ENCODE results near the gene OTOG. TPM values are rescaled to one million over a fixed set of nuclear protein-coding genes. Genes with fewer than 3 reads are reported as not detected.

OTOG gene
- polyA plus RNA-seq, 1 experiment: not detected

DNA sequence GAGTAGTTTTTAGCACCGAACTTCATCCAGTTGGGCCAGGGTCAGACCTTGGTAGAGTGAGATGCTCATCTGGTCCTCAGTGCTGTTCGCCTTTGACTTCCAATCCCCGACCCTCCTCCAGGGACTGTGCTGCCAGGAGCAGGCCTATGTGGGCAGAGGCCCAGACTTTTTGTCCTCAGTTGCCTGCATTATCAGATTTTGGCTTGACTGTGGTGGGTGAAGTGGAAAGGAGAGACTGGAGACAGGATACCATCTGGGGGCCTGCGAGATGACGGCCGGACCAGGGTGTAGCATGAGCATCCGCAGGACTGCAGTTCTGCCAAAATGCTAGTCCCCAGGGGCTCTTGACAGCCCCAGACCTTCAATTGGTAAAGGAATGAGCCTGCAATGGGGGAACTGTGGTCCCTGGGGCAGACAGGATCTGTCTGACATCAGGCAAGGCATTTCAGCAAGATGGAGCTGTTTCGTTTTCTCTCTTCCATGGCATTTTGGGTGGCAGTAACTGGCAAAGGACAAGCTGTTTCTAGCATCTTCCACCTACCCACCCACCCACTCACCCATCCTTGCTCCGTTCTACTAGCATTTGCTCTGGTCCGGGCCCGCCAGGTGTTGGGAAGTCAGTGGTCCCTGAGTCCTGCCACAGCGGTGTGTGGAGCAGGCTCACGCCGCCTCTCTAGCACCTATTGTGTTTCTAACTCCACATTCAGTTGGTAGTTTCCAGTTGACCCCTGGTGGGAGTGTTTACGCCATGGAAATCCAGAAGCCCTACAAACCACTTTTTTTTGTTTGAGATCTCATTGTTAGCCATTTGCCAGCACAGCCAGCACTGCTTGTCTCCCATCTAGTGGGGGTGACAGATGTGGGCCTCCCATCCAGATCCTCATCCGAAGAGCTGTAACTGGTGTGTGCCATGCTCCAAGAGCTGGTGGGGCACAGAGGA, 53.5 kb downstream of the OTOG start:
- CTCF ChIA-PET: interaction anchor here (0.6 to 2.5 kb wide), 5 partner anchors 68 to 505 kb away, joined by 3 to 8 read pairs (median 4); partner anchors contain the start of gene SAAL1
- H3K27me3 ChIP-seq (ENCODE audit: control insufficient read depth, insufficient read depth, low read length): no peaks in the 10 kb centered on the region; the same call in 1 of the 2 replicates

GRCh38 chr11:17601256-17601671, 54.2 kb downstream of the OTOG start:
- TF ChIP-seq, protein P1, sequence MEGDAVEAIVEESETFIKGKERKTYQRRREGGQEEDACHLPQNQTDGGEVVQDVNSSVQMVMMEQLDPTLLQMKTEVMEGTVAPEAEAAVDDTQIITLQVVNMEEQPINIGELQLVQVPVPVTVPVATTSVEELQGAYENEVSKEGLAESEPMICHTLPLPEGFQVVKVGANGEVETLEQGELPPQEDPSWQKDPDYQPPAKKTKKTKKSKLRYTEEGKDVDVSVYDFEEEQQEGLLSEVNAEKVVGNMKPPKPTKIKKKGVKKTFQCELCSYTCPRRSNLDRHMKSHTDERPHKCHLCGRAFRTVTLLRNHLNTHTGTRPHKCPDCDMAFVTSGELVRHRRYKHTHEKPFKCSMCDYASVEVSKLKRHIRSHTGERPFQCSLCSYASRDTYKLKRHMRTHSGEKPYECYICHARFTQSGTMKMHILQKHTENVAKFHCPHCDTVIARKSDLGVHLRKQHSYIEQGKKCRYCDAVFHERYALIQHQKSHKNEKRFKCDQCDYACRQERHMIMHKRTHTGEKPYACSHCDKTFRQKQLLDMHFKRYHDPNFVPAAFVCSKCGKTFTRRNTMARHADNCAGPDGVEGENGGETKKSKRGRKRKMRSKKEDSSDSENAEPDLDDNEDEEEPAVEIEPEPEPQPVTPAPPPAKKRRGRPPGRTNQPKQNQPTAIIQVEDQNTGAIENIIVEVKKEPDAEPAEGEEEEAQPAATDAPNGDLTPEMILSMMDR (IDR thresholded peaks at IDR 0.05; ENCODE audit: insufficient read depth, low read depth, low read length): no peak
- Histone ChIP-seq H3K4me3 (ENCODE audit: low read depth, low read length) (no peak overlapping the region), H3K27me3 (ENCODE audit: control insufficient read depth, insufficient read depth, low read length) (no peaks in the 10 kb centered on the region; the same call in 1 of the 2 replicates), H3K36me3 (ENCODE audit: control insufficient read depth, insufficient read depth, low read length) (no peaks in the 10 kb centered on the region)
- ChIA-PET POLR2A (no interaction called here), CTCF (interaction anchor here (0.6 to 2.5 kb wide), 4 partner anchors 67 to 379 kb away, joined by 3 to 8 read pairs (median 4); no protein-coding TSS in a partner anchor)
- DNase-seq (ENCODE audit: low read depth): no peak

More for the DNA sequence above, 53.5 kb downstream of the OTOG start:
- TF ChIP-seq, protein P1 (IDR thresholded peaks at IDR 0.05; ENCODE audit: insufficient read depth, low read depth, low read length): no peak
- Histone ChIP-seq H3K4me3 (ENCODE audit: low read depth, low read length) (no peak overlapping the region), H3K36me3 (ENCODE audit: control insufficient read depth, insufficient read depth, low read length) (no peaks in the 10 kb centered on the region)
- DNase-seq (ENCODE audit: low read depth): no peak
- POLR2A ChIA-PET: no interaction called here

DNA sequence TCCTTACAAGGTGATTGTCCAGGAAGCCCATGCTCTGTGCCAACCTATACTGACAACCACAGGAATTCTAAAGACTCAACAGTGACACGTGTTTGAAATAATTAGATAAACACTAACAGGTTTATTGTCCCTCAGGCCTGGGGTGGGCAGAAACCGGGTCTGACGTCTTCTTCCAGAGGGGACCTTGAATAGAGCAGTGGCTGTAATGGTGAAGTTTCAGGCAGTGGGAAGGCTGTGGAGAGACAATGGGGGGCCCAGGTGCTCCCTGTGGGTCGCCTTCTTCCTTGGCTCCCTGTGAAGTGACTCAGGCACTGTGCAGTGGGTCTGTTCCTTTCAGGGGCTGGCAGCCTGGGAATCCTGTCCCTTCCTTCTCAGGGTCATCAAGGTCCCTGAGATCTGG, 54.6 kb downstream of the OTOG start:
- no peaks in the 10 kb centered on the region; the same call in 1 of the 2 replicates for H3K27me3 ChIP-seq (ENCODE audit: control insufficient read depth, insufficient read depth, low read length)
- ChIA-PET POLR2A (no interaction called here), CTCF (interaction anchor here (0.6 to 2.5 kb wide), 3 partner anchors 97 to 379 kb away, joined by 4 to 8 read pairs (median 4); no protein-coding TSS in a partner anchor)
- H3K36me3 ChIP-seq (ENCODE audit: control insufficient read depth, insufficient read depth, low read length): no peaks in the 10 kb centered on the region
- no peak for DNase-seq (ENCODE audit: low read depth)
- TF ChIP-seq, protein P1 (IDR thresholded peaks at IDR 0.05; ENCODE audit: insufficient read depth, low read depth, low read length): no peak
- H3K4me3 ChIP-seq (ENCODE audit: low read depth, low read length): no peak overlapping the region

- H3K27me3 ChIP-seq (ENCODE audit: control insufficient read depth, insufficient read depth, low read length): no peaks in the 10 kb centered on the region; the same call in 1 of the 2 replicates
- POLR2A ChIA-PET: no interaction called here
- no peaks in the 10 kb centered on the region for H3K36me3 ChIP-seq (ENCODE audit: control insufficient read depth, insufficient read depth, low read length)
- DNase-seq (ENCODE audit: low read depth): no peak
- TF ChIP-seq, protein P1 (IDR thresholded peaks at IDR 0.05; ENCODE audit: insufficient read depth, low read depth, low read length): no peak
- H3K4me3 ChIP-seq (ENCODE audit: low read depth, low read length): no peak overlapping the region
- CTCF ChIA-PET: interaction anchor here (0.5 to 2.5 kb wide), 2 partner anchors 128 to 513 kb away, joined by 3 to 8 read pairs; no protein-coding TSS in a partner anchor
Measured at GRCh38 chr11:17602105-17603001, 55.3 kb downstream of the OTOG start.
